ENCODE data around the gene GPR176.

Gene GPR176

GRCh38 chr15:39869858-39870515, 50.1 kb downstream of the GPR176 start:
- Mint-ChIP-seq H3K9me3 (no peaks in the 10 kb centered on the region), H3K4me3 (no peak overlapping the region), H3K27me3 (ENCODE audit: low read depth) (peaks cover 39% of the 10 kb centered on the region), H3K36me3 (ENCODE audit: low read depth) (no peaks in the 10 kb centered on the region), H3K4me1 (ENCODE audit: low read depth) (no peaks in the 10 kb centered on the region), H3K27ac (no peak overlapping the region)

GRCh38 chr15:39869254-39869653, 50.8 kb downstream of the GPR176 start:
- peaks cover 42% of the 10 kb centered on the region for H3K27me3 Mint-ChIP-seq (ENCODE audit: low read depth)
- no peaks in the 10 kb centered on the region for H3K9me3 Mint-ChIP-seq
- H3K4me1 Mint-ChIP-seq (ENCODE audit: low read depth), result no peaks in the 10 kb centered on the region
- no peaks in the 10 kb centered on the region for H3K36me3 Mint-ChIP-seq (ENCODE audit: low read depth)
- H3K4me3 Mint-ChIP-seq, result no peak overlapping the region
- H3K27ac Mint-ChIP-seq, result no peak overlapping the region

GRCh38 chr15:39868396-39868795, 51.7 kb downstream of the GPR176 start:
- H3K27ac Mint-ChIP-seq, result no peak overlapping the region
- no peaks in the 10 kb centered on the region for H3K9me3 Mint-ChIP-seq
- H3K27me3 Mint-ChIP-seq (ENCODE audit: low read depth), result peaks cover 44% of the 10 kb centered on the region
- no peaks in the 10 kb centered on the region for H3K36me3 Mint-ChIP-seq (ENCODE audit: low read depth)
- no peaks in the 10 kb centered on the region for H3K4me1 Mint-ChIP-seq (ENCODE audit: low read depth)
- H3K4me3 Mint-ChIP-seq, result no peak overlapping the region

GRCh38 chr15:39864116-39864515, 56.0 kb downstream of the GPR176 start:
- Mint-ChIP-seq H3K27ac (no peak overlapping the region), H3K4me1 (ENCODE audit: low read depth) (no peaks in the 10 kb centered on the region), H3K27me3 (ENCODE audit: low read depth) (peaks cover 37% of the 10 kb centered on the region), H3K36me3 (ENCODE audit: low read depth) (no peaks in the 10 kb centered on the region), H3K4me3 (no peak overlapping the region), H3K9me3 (no peaks in the 10 kb centered on the region)

GRCh38 chr15:39860871-39861270, 59.2 kb downstream of the GPR176 start:
- Mint-ChIP-seq H3K27ac (no peak overlapping the region), H3K27me3 (ENCODE audit: low read depth) (peaks cover 23% of the 10 kb centered on the region)

GRCh38 chr15:39860200-39860599, 59.9 kb downstream of the GPR176 start:
- Mint-ChIP-seq H3K9me3 (no peaks in the 10 kb centered on the region), H3K27ac (no peak overlapping the region), H3K4me3 (no peak overlapping the region), H3K27me3 (ENCODE audit: low read depth) (peaks cover 21% of the 10 kb centered on the region), H3K4me1 (ENCODE audit: low read depth) (no peaks in the 10 kb centered on the region), H3K36me3 (ENCODE audit: low read depth) (no peaks in the 10 kb centered on the region)

More at GRCh38 chr15:39860871-39861270, 59.2 kb downstream of the GPR176 start:
- H3K9me3 Mint-ChIP-seq, result no peaks in the 10 kb centered on the region
- H3K4me3 Mint-ChIP-seq, result no peak overlapping the region
- no peaks in the 10 kb centered on the region for H3K4me1 Mint-ChIP-seq (ENCODE audit: low read depth)
- H3K36me3 Mint-ChIP-seq (ENCODE audit: low read depth), result no peaks in the 10 kb centered on the region

- Mint-ChIP-seq H3K36me3 (ENCODE audit: low read depth) (no peaks in the 10 kb centered on the region), H3K4me1 (ENCODE audit: low read depth) (no peaks in the 10 kb centered on the region), H3K4me3 (no peak overlapping the region), H3K27ac (no peak overlapping the region), H3K9me3 (no peaks in the 10 kb centered on the region), H3K27me3 (ENCODE audit: low read depth) (peaks cover 17% of the 10 kb centered on the region)
Observed at GRCh38 chr15:39859636-39860035, 60.4 kb downstream of the GPR176 start.

- Mint-ChIP-seq H3K27ac (no peak overlapping the region), H3K36me3 (ENCODE audit: low read depth) (no peaks in the 10 kb centered on the region), H3K4me1 (ENCODE audit: low read depth) (no peaks in the 10 kb centered on the region), H3K27me3 (ENCODE audit: low read depth) (peaks cover 18% of the 10 kb centered on the region), H3K4me3 (no peak overlapping the region), H3K9me3 (no peaks in the 10 kb centered on the region)
Observed at GRCh38 chr15:39857132-39857531, 62.9 kb downstream of the GPR176 start.

GRCh38 chr15:39856357-39856756, 63.7 kb downstream of the GPR176 start:
- H3K9me3 Mint-ChIP-seq, result no peaks in the 10 kb centered on the region
- no peak overlapping the region for H3K27ac Mint-ChIP-seq
- no peaks in the 10 kb centered on the region for H3K4me1 Mint-ChIP-seq (ENCODE audit: low read depth)

GRCh38 chr15:39855400-39855799, 64.7 kb downstream of the GPR176 start:
- Mint-ChIP-seq H3K4me1 (ENCODE audit: low read depth) (no peaks in the 10 kb centered on the region), H3K9me3 (no peaks in the 10 kb centered on the region), H3K4me3 (no peak overlapping the region), H3K36me3 (ENCODE audit: low read depth) (no peaks in the 10 kb centered on the region), H3K27me3 (ENCODE audit: low read depth) (peaks cover 21% of the 10 kb centered on the region), H3K27ac (no peak overlapping the region)

More at GRCh38 chr15:39856357-39856756, 63.7 kb downstream of the GPR176 start:
- Mint-ChIP-seq H3K4me3 (no peak overlapping the region), H3K36me3 (ENCODE audit: low read depth) (no peaks in the 10 kb centered on the region), H3K27me3 (ENCODE audit: low read depth) (peaks cover 20% of the 10 kb centered on the region)

GRCh38 chr15:39854161-39854560, 65.9 kb downstream of the GPR176 start:
- Mint-ChIP-seq H3K9me3 (no peaks in the 10 kb centered on the region), H3K27ac (no peak overlapping the region), H3K4me3 (no peak overlapping the region), H3K4me1 (ENCODE audit: low read depth) (no peaks in the 10 kb centered on the region), H3K36me3 (ENCODE audit: low read depth) (no peaks in the 10 kb centered on the region), H3K27me3 (ENCODE audit: low read depth) (peaks cover 33% of the 10 kb centered on the region)

- Mint-ChIP-seq H3K4me3 (no peak overlapping the region), H3K27me3 (ENCODE audit: low read depth) (peaks cover 46% of the 10 kb centered on the region), H3K27ac (no peak overlapping the region), H3K9me3 (no peaks in the 10 kb centered on the region), H3K4me1 (ENCODE audit: low read depth) (no peaks in the 10 kb centered on the region), H3K36me3 (ENCODE audit: low read depth) (no peaks in the 10 kb centered on the region)
Observed at GRCh38 chr15:39852250-39852649, 67.8 kb downstream of the GPR176 start.

- Mint-ChIP-seq H3K27ac (no peak overlapping the region), H3K4me1 (ENCODE audit: low read depth) (no peaks in the 10 kb centered on the region), H3K4me3 (no peak overlapping the region), H3K36me3 (ENCODE audit: low read depth) (no peaks in the 10 kb centered on the region), H3K9me3 (no peaks in the 10 kb centered on the region), H3K27me3 (ENCODE audit: low read depth) (peaks cover 46% of the 10 kb centered on the region)
Observed at GRCh38 chr15:39851500-39852092, 68.5 kb downstream of the GPR176 start.

- Mint-ChIP-seq H3K27ac (no peak overlapping the region), H3K9me3 (no peaks in the 10 kb centered on the region), H3K4me3 (no peak overlapping the region), H3K27me3 (ENCODE audit: low read depth) (peaks cover 37% of the 10 kb centered on the region), H3K36me3 (ENCODE audit: low read depth) (no peaks in the 10 kb centered on the region), H3K4me1 (ENCODE audit: low read depth) (no peaks in the 10 kb centered on the region)
Observed at GRCh38 chr15:39850436-39850835, 69.6 kb downstream of the GPR176 start.

GRCh38 chr15:39846108-39846507, 74.0 kb downstream of the GPR176 start:
- Mint-ChIP-seq H3K27me3 (ENCODE audit: low read depth) (peaks cover 26% of the 10 kb centered on the region), H3K9me3 (no peaks in the 10 kb centered on the region), H3K27ac (no peak overlapping the region), H3K36me3 (ENCODE audit: low read depth) (no peaks in the 10 kb centered on the region), H3K4me1 (ENCODE audit: low read depth) (no peaks in the 10 kb centered on the region), H3K4me3 (no peak overlapping the region)
